Small intestine (tissue), 7 donors: ENCODE data around the gene DIPK1B. TPM values are rescaled to one million over a fixed set of nuclear protein-coding genes. Genes with fewer than 3 reads are reported as not detected.

ENCODE experiments used
- DNase-seq, 2 donors: peaks; one replicate each; pipeline versions ENCODE4 v3.0.0 to v3.0.0-alpha.2; 2013
- FAIRE-seq: peaks from 2 replicates; lab custom pipeline; 2012; peaks lifted over from hg19 to GRCh38; lab: Jason Lieb, UNC
- H3K27ac ChIP-seq, 3 donors: one replicate each; pipeline ENCODE4 v1.5.1; 2013; ENCODE audit warnings: low read length in 2 of 3, mild to moderate bottlenecking in 2 of 3, control low read depth in 1 of 3, inconsistent platforms in 1 of 3, low read depth in 1 of 3, moderate library complexity in 1 of 3
- H3K27me3 ChIP-seq, 3 donors: one replicate each; pipeline ENCODE4 v1.6.1; 2013; ENCODE audit warnings: low read length in 3 of 3, inconsistent platforms in 1 of 3; ENCODE audit not compliant: control insufficient read depth in 3 of 3, insufficient read depth in 3 of 3
- H3K36me3 ChIP-seq, 3 donors: one replicate each; pipeline ENCODE4 v1.6.1; 2013; ENCODE audit warnings: low read length in 3 of 3, inconsistent platforms in 1 of 3, low read depth in 1 of 3, mild to moderate bottlenecking in 1 of 3, moderate library complexity in 1 of 3; ENCODE audit not compliant: control insufficient read depth in 3 of 3, insufficient read depth in 2 of 3
- H3K4me1 ChIP-seq, 3 donors: one replicate each; pipeline ENCODE4 v1.6.1; 2013; ENCODE audit warnings: low read length in 2 of 3, inconsistent platforms in 1 of 3, low read depth in 1 of 3, mild to moderate bottlenecking in 1 of 3, moderate library complexity in 1 of 3; ENCODE audit not compliant: control insufficient read depth in 3 of 3, insufficient read depth in 2 of 3
- H3K4me3 ChIP-seq, 3 donors: one replicate each; pipeline ENCODE4 v1.5.1; 2013; ENCODE audit warnings: low read length in 3 of 3, control low read depth in 1 of 3, inconsistent platforms in 1 of 3, low read depth in 1 of 3, mild to moderate bottlenecking in 1 of 3, moderate library complexity in 1 of 3
- H3K9me3 ChIP-seq, 2 donors: one replicate each; pipeline ENCODE4 v1.6.1; 2013; ENCODE audit warnings: low read depth in 1 of 2, low read length in 1 of 2; ENCODE audit not compliant: control insufficient read depth in 2 of 2, insufficient read depth in 1 of 2
- WGBS, 3 donors: extraction: QIAGEN DNeasy Blood & Tissue Kit; methylation state at CpG; one replicate each; pipeline ENCODE4 v1.1.7; 2013; 5-methylcytosine and 5-hydroxymethylcytosine counted together
- polyA plus RNA-seq, 4 donors: library from polyadenylated mRNA; stranded (reverse) in 3 of 4; unstranded in 1 of 4; fragments of 200-250 nt in 3 of 4; fragments of 120-200 nt in 1 of 4; gene quantifications; one replicate each; pipeline versions ENCODE4 v1.2.1 to v1.2.3, GENCODE V29; 2013
- donor health status: healthy with polysubstance abuse.
- donor health status: control.
- donor health status: control.
- donor health status: Bipolar disorder and iron deficiency.
- donor health status: healthy.

DIPK1B gene
- polyA plus RNA-seq, 4 donors, result 0.22 to 12.7 (median 6.6) TPM

GRCh38 chr9:136721339-136722092, 9.1 kb downstream of the DIPK1B start:
- H3K4me1 ChIP-seq, result peaks cover 0 to 52% (median 3%) of the 10 kb centered on the region in 3 donors
- 62 to 66% (median 62%) methylated on average over 29 to 30 of the region's 30 CpGs for WGBS, 3 donors
- peaks cover 0 to 2% (median 0%) of the 10 kb centered on the region in 3 donors for H3K27me3 ChIP-seq
- H3K36me3 ChIP-seq, result peaks cover 10 to 66% (median 20%) of the 10 kb centered on the region in 3 donors
- no peak overlapping the region for H3K4me3 ChIP-seq
- no peak overlapping the region for H3K27ac ChIP-seq
- no peak for DNase-seq
- no peaks in the 10 kb centered on the region for H3K9me3 ChIP-seq
- no peak for FAIRE-seq

GRCh38 chr9:136722093-136722968, 10.0 kb downstream of the DIPK1B start:
- no peak for DNase-seq

GRCh38 chr9:136722969-136723356, 10.6 kb downstream of the DIPK1B start:
- Histone ChIP-seq H3K27me3 (no peaks in the 10 kb centered on the region), H3K4me1 (peaks cover 0 to 57% (median 3%) of the 10 kb centered on the region in 3 donors), H3K36me3 (peaks cover 10 to 71% (median 20%) of the 10 kb centered on the region in 3 donors), H3K4me3 (no peak overlapping the region), H3K27ac (no peak overlapping the region), H3K9me3 (no peaks in the 10 kb centered on the region)
- FAIRE-seq (no peak), DNase-seq (no peak)
- 82 to 88% (median 84%) methylated on average over 24 of the region's 24 CpGs for WGBS, 3 donors

More at GRCh38 chr9:136722093-136722968, 10.0 kb downstream of the DIPK1B start:
- FAIRE-seq, result no peak
- no peak overlapping the region for H3K27ac ChIP-seq
- peaks cover 0 to 57% (median 3%) of the 10 kb centered on the region in 3 donors for H3K4me1 ChIP-seq
- no peaks in the 10 kb centered on the region for H3K9me3 ChIP-seq
- peaks cover 10 to 71% (median 20%) of the 10 kb centered on the region in 3 donors for H3K36me3 ChIP-seq
- no peak overlapping the region for H3K4me3 ChIP-seq
- WGBS, 3 donors, result 77 to 80% (median 77%) methylated on average over 28 to 31 of the region's 31 CpGs
- no peaks in the 10 kb centered on the region for H3K27me3 ChIP-seq

- Histone ChIP-seq H3K4me3 (no peak overlapping the region), H3K9me3 (no peaks in the 10 kb centered on the region), H3K27ac (no peak overlapping the region), H3K4me1 (peaks cover 0 to 57% (median 3%) of the 10 kb centered on the region in 3 donors), H3K27me3 (no peaks in the 10 kb centered on the region), H3K36me3 (peaks cover 10 to 71% (median 20%) of the 10 kb centered on the region in 3 donors)
- DNase-seq (no peak), FAIRE-seq (no peak)
- 86 to 90% (median 89%) methylated on average over 22 to 32 of the region's 32 CpGs for WGBS, 3 donors
Measured at GRCh38 chr9:136723362-136723976, 11.1 kb downstream of the DIPK1B start.

GRCh38 chr9:136723989-136724388, 11.6 kb downstream of the DIPK1B start:
- Histone ChIP-seq H3K27ac (no peak overlapping the region), H3K9me3 (no peaks in the 10 kb centered on the region), H3K27me3 (no peaks in the 10 kb centered on the region), H3K4me1 (peaks cover 0 to 60% (median 3%) of the 10 kb centered on the region in 3 donors), H3K4me3 (no peak overlapping the region), H3K36me3 (peaks cover 10 to 72% (median 20%) of the 10 kb centered on the region in 3 donors)
- DNase-seq (no peak), FAIRE-seq (no peak)
- WGBS, 3 donors, result 92 to 94% (median 94%) methylated on average over 8 of the region's 8 CpGs

GRCh38 chr9:136724772-136725171, 12.4 kb downstream of the DIPK1B start:
- no peak overlapping the region for H3K27ac ChIP-seq
- WGBS, 3 donors, result 81 to 86% (median 85%) methylated on average over 7 of the region's 7 CpGs
- H3K9me3 ChIP-seq, result no peaks in the 10 kb centered on the region
- H3K36me3 ChIP-seq, result peaks cover 10 to 73% (median 20%) of the 10 kb centered on the region in 3 donors
- no peak overlapping the region for H3K4me3 ChIP-seq
- FAIRE-seq, result no peak
- DNase-seq, result no peak
- H3K4me1 ChIP-seq, result peaks cover 0 to 60% (median 3%) of the 10 kb centered on the region in 3 donors
- no peaks in the 10 kb centered on the region for H3K27me3 ChIP-seq

- WGBS, 3 donors, result 61 to 75% (median 68%) methylated on average over 10 of the region's 10 CpGs
- peaks cover 10 to 71% (median 20%) of the 10 kb centered on the region in 3 donors for H3K36me3 ChIP-seq
- H3K9me3 ChIP-seq, result no peaks in the 10 kb centered on the region
- H3K27me3 ChIP-seq, result no peaks in the 10 kb centered on the region
- FAIRE-seq, result no peak
- H3K4me3 ChIP-seq, result peak overlapping the region in 1 of 3 donors; percentile 72
- DNase-seq, result peak in 1 of 2 donors; percentile 49
- no peak overlapping the region for H3K27ac ChIP-seq
- peaks cover 0 to 55% (median 3%) of the 10 kb centered on the region in 3 donors for H3K4me1 ChIP-seq
Measured at GRCh38 chr9:136725612-136726011, 13.2 kb downstream of the DIPK1B start.

GRCh38 chr9:136726118-136726517, 13.7 kb downstream of the DIPK1B start:
- Histone ChIP-seq H3K9me3 (no peaks in the 10 kb centered on the region), H3K27me3 (no peaks in the 10 kb centered on the region), H3K4me3 (peak overlapping the region in 2 of 3 donors; percentile 72 to 88), H3K36me3 (peaks cover 10 to 66% (median 20%) of the 10 kb centered on the region in 3 donors), H3K27ac (peak overlapping the region in 1 of 3 donors; percentile 23), H3K4me1 (peaks cover 0 to 50% (median 3%) of the 10 kb centered on the region in 3 donors)
- DNase-seq (no peak), FAIRE-seq (no peak)
- WGBS, 3 donors, result 37 to 60% (median 58%) methylated on average over 16 of the region's 16 CpGs
